Liver (tissue), 9 donors: ENCODE data around the gene B3GNT9. TPM values are rescaled to one million over a fixed set of nuclear protein-coding genes. Genes with fewer than 3 reads are reported as not detected.

Source experiments
- DNase-seq: peaks from one replicate; pipeline ENCODE4 v3.0.0-alpha.2; 2017; ENCODE audit warnings: low spot score
- H3K27ac ChIP-seq, 2 donors: one replicate each; pipeline ENCODE4 v1.7.0; 2013; ENCODE audit warnings: inconsistent platforms in 2 of 2, low read length in 2 of 2, control low read depth in 1 of 2, low read depth in 1 of 2, mild to moderate bottlenecking in 1 of 2
- H3K27me3 ChIP-seq, 4 donors: one replicate each; pipeline versions ENCODE4 v1.6.1 to v1.7.0; 2013; ENCODE audit warnings: low read length in 3 of 4, inconsistent platforms in 1 of 4, mild to moderate bottlenecking in 1 of 4, moderate library complexity in 1 of 4; ENCODE audit not compliant: control insufficient read depth in 4 of 4, insufficient read depth in 4 of 4
- H3K36me3 ChIP-seq, 4 donors: one replicate each; pipeline versions ENCODE4 v1.6.1 to v1.7.0; 2013; ENCODE audit warnings: low read length in 3 of 4, mild to moderate bottlenecking in 3 of 4, low read depth in 1 of 4, moderate library complexity in 1 of 4; ENCODE audit not compliant: control insufficient read depth in 4 of 4, insufficient read depth in 3 of 4
- H3K4me1 ChIP-seq, 4 donors: one replicate each; pipeline versions ENCODE4 v1.6.1 to v1.7.0; 2013; ENCODE audit warnings: low read length in 3 of 4, mild to moderate bottlenecking in 3 of 4, moderate library complexity in 1 of 4; ENCODE audit not compliant: control insufficient read depth in 4 of 4, insufficient read depth in 4 of 4
- H3K4me3 ChIP-seq, 3 donors: one replicate each; pipeline versions ENCODE4 v1.6.1 to v1.7.0; 2013; ENCODE audit warnings: low read length in 3 of 3, control low read depth in 1 of 3, low read depth in 1 of 3, mild to moderate bottlenecking in 1 of 3
- H3K9ac ChIP-seq, 2 donors: one replicate each; pipeline ENCODE4 v1.7.0; 2013; ENCODE audit warnings: low read length in 2 of 2, mild to moderate bottlenecking in 2 of 2, moderate library complexity in 2 of 2, control low read depth in 1 of 2, low read depth in 1 of 2
- H3K9me3 ChIP-seq, 4 donors: one replicate each; pipeline versions ENCODE4 v1.6.1 to v1.7.0; 2013; ENCODE audit warnings: low read length in 3 of 4; ENCODE audit not compliant: control insufficient read depth in 4 of 4
- EGR1 ChIP-seq, 2 donors: IDR thresholded peaks; 2 replicates each; pipeline ENCODE4 v1.6.1; 2016 to 2018; ENCODE audit warnings: antibody characterized with exemption in 2 of 2, low read depth in 2 of 2
- FOXA1 ChIP-seq: IDR thresholded peaks from 2 replicates; pipeline ENCODE4 v1.6.1; 2016; ENCODE audit warnings: antibody characterized with exemption
- FOXA2 ChIP-seq: IDR thresholded peaks from 2 replicates; pipeline ENCODE4 v1.6.1; 2016; ENCODE audit warnings: antibody characterized with exemption
- HNF4A ChIP-seq, 2 donors: conservative IDR thresholded peaks; 2 replicates each; pipeline ENCODE4 v1.6.1; 2016; ENCODE audit warnings: antibody characterized with exemption in 2 of 2, mild to moderate bottlenecking in 2 of 2
- HNF4G ChIP-seq: IDR thresholded peaks from 2 replicates; pipeline ENCODE4 v1.6.1; 2016; ENCODE audit warnings: antibody characterized with exemption
- JUND ChIP-seq, 2 donors: IDR thresholded peaks; 2 replicates each; pipeline ENCODE4 v1.6.1; 2016; ENCODE audit warnings: antibody characterized with exemption in 2 of 2
- NR2F2 ChIP-seq: IDR thresholded peaks from 2 replicates; pipeline ENCODE4 v1.6.1; 2016; ENCODE audit warnings: antibody characterized with exemption
- RAD21 ChIP-seq, 2 donors: IDR thresholded peaks; 2 replicates each; pipeline ENCODE4 v1.6.1; 2016; ENCODE audit warnings: antibody characterized with exemption in 2 of 2, mild to moderate bottlenecking in 2 of 2
- RXRA ChIP-seq, 2 donors: IDR thresholded peaks; 2 replicates each; pipeline ENCODE4 v1.6.1; 2017 to 2018; ENCODE audit warnings: antibody characterized with exemption in 2 of 2, mild to moderate bottlenecking in 1 of 2
- TAF1 ChIP-seq: conservative IDR thresholded peaks from 2 replicates; pipeline ENCODE4 v1.6.1; 2016; ENCODE audit warnings: antibody characterized with exemption, mild to moderate bottlenecking
- YY1 ChIP-seq: IDR thresholded peaks from 2 replicates; pipeline ENCODE4 v1.6.1; 2016; ENCODE audit warnings: antibody characterized with exemption, mild to moderate bottlenecking
- WGBS: extraction: QIAGEN DNeasy Blood & Tissue Kit; methylation state at CpG from one replicate; pipeline ENCODE4 v1.1.7; 2013; 5-methylcytosine and 5-hydroxymethylcytosine counted together
- polyA plus RNA-seq, 2 donors: library from polyadenylated mRNA; stranded (reverse) in 1 of 2; unstranded in 1 of 2; fragments of 200-250 nt in 1 of 2; fragments of >200 nt in 1 of 2; fragmentation: Nextera tagmentation in 1 of 2; extraction: Ambion mirVana in 1 of 2; gene quantifications; one replicate each; pipeline versions ENCODE4 v1.2.1 to v1.2.3, GENCODE V29; 2013 to 2015
- total RNA-seq, 2 donors: library from RNA; depleted of rRNA; stranded (reverse); fragments of >200 nt; gene quantifications; one replicate each; pipeline ENCODE4 v1.2.3, GENCODE V29; 2014
- TF ChIP-seq, protein P1 (sequence below): IDR thresholded peaks from 2 replicates; pipeline ENCODE4 v1.6.1; 2016; ENCODE audit warnings: antibody characterized with exemption
- TF ChIP-seq, protein P2 (sequence below): fragments of 150-350 bp; IDR thresholded peaks from 2 replicates; pipeline ENCODE4 v1.5.1; 2017; ENCODE audit warnings: improper control_type of control experiment, low read depth, low read length; ENCODE audit not compliant: missing input control
- TF ChIP-seq, protein P3 (sequence below): IDR thresholded peaks from 2 replicates; pipeline ENCODE4 v1.6.1; 2016; ENCODE audit warnings: antibody characterized with exemption
- TF ChIP-seq, protein P4 (sequence below): IDR thresholded peaks from 2 replicates; pipeline ENCODE4 v1.6.1; 2016; ENCODE audit warnings: antibody characterized with exemption, mild to moderate bottlenecking
- TF ChIP-seq, protein P5 (sequence below): IDR thresholded peaks from 2 replicates; pipeline ENCODE4 v1.6.1; 2016; ENCODE audit warnings: antibody characterized with exemption
- donor health status: healthy.
- donor health status: healthy.
- donor health status: healthy.
- donor health status: healthy.
- donor health status: healthy.

Gene B3GNT9
- total and polyA plus RNA-seq, 4 donors: 0.43 to 2.3 (median 1.4) TPM

DNA sequence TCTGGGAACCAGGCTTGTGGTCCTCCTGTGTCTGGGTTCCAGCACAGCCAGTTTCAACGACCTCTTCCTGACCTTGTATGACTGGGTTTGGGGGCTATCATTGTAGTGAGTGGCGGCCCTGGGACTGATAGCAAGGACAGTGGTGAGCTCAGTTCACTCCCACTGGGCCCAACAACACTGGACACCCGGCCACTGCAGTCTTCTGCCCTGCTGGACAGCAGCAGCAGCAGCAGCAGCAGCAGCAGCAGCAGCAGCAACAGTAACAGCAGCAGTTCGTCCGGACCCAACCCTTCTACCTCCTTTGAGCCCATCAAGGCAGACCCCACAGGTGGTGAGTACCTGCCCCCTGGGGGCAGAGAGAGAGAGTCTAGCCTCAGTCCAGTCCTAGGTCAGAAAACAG lies 44.9 kb upstream of the B3GNT9 start:
- Histone ChIP-seq H3K27ac (no peak overlapping the region), H3K36me3 (peaks cover 11 to 42% (median 27%) of the 10 kb centered on the region in 4 donors), H3K4me3 (no peak overlapping the region), H3K27me3 (no peaks in the 10 kb centered on the region), H3K9me3 (no peaks in the 10 kb centered on the region), H3K4me1 (peaks cover 8 to 42% (median 28%) of the 10 kb centered on the region in 4 donors), H3K9ac (no peak overlapping the region)
- 85% methylated on average over 5 of the region's 5 CpGs for WGBS
- TF ChIP-seq, protein P1, sequence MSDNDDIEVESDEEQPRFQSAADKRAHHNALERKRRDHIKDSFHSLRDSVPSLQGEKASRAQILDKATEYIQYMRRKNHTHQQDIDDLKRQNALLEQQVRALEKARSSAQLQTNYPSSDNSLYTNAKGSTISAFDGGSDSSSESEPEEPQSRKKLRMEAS: no peak
- TF ChIP-seq TAF1 (no peak), EGR1 (IDR thresholded peaks at IDR 0.05; ENCODE audit: low read depth in 2 of 2) (no peak), JUND (IDR thresholded peaks at IDR 0.05) (no peak), YY1 (no peak), FOXA1 (no peak), HNF4G (no peak), RAD21 (IDR thresholded peaks at IDR 0.05) (no peak), NR2F2 (no peak), RXRA (IDR thresholded peaks at IDR 0.05) (no peak), HNF4A (conservative IDR thresholded peaks at IDR 0.05) (no peak), FOXA2 (no peak)
- TF ChIP-seq, protein P2, sequence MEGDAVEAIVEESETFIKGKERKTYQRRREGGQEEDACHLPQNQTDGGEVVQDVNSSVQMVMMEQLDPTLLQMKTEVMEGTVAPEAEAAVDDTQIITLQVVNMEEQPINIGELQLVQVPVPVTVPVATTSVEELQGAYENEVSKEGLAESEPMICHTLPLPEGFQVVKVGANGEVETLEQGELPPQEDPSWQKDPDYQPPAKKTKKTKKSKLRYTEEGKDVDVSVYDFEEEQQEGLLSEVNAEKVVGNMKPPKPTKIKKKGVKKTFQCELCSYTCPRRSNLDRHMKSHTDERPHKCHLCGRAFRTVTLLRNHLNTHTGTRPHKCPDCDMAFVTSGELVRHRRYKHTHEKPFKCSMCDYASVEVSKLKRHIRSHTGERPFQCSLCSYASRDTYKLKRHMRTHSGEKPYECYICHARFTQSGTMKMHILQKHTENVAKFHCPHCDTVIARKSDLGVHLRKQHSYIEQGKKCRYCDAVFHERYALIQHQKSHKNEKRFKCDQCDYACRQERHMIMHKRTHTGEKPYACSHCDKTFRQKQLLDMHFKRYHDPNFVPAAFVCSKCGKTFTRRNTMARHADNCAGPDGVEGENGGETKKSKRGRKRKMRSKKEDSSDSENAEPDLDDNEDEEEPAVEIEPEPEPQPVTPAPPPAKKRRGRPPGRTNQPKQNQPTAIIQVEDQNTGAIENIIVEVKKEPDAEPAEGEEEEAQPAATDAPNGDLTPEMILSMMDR: no peak
- TF ChIP-seq, protein P3, sequence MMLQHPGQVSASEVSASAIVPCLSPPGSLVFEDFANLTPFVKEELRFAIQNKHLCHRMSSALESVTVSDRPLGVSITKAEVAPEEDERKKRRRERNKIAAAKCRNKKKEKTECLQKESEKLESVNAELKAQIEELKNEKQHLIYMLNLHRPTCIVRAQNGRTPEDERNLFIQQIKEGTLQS: no peak
- TF ChIP-seq, protein P4, sequence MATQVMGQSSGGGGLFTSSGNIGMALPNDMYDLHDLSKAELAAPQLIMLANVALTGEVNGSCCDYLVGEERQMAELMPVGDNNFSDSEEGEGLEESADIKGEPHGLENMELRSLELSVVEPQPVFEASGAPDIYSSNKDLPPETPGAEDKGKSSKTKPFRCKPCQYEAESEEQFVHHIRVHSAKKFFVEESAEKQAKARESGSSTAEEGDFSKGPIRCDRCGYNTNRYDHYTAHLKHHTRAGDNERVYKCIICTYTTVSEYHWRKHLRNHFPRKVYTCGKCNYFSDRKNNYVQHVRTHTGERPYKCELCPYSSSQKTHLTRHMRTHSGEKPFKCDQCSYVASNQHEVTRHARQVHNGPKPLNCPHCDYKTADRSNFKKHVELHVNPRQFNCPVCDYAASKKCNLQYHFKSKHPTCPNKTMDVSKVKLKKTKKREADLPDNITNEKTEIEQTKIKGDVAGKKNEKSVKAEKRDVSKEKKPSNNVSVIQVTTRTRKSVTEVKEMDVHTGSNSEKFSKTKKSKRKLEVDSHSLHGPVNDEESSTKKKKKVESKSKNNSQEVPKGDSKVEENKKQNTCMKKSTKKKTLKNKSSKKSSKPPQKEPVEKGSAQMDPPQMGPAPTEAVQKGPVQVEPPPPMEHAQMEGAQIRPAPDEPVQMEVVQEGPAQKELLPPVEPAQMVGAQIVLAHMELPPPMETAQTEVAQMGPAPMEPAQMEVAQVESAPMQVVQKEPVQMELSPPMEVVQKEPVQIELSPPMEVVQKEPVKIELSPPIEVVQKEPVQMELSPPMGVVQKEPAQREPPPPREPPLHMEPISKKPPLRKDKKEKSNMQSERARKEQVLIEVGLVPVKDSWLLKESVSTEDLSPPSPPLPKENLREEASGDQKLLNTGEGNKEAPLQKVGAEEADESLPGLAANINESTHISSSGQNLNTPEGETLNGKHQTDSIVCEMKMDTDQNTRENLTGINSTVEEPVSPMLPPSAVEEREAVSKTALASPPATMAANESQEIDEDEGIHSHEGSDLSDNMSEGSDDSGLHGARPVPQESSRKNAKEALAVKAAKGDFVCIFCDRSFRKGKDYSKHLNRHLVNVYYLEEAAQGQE: no peak
- TF ChIP-seq, protein P5, sequence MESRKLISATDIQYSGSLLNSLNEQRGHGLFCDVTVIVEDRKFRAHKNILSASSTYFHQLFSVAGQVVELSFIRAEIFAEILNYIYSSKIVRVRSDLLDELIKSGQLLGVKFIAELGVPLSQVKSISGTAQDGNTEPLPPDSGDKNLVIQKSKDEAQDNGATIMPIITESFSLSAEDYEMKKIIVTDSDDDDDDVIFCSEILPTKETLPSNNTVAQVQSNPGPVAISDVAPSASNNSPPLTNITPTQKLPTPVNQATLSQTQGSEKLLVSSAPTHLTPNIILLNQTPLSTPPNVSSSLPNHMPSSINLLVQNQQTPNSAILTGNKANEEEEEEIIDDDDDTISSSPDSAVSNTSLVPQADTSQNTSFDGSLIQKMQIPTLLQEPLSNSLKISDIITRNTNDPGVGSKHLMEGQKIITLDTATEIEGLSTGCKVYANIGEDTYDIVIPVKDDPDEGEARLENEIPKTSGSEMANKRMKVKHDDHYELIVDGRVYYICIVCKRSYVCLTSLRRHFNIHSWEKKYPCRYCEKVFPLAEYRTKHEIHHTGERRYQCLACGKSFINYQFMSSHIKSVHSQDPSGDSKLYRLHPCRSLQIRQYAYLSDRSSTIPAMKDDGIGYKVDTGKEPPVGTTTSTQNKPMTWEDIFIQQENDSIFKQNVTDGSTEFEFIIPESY: no peak
- no peak for DNase-seq

DNA sequence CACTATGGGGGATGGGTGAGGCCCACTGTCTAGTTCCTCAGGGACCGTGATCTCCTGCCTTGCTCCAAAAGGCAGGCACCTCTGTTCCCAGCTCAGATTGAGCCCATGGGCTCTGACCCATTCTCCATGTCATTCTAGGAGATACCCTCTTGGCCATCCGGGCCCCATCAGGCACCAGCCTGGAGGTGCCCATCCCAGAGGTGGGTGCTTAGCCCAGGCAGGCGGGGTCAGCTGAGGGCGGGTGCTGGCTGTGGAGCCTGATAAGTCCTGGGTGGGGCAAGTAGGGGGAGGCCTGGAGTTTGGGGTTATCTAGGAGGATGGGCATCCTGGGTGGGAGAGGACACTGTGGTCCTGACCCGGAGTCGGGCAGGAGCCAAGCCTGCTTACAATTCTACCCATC lies 43.5 kb upstream of the B3GNT9 start:
- 85% methylated on average over 6 of the region's 6 CpGs for WGBS
- no peak overlapping the region for H3K9ac ChIP-seq
- no peak overlapping the region for H3K4me3 ChIP-seq
- H3K9me3 ChIP-seq: no peaks in the 10 kb centered on the region
- no peaks in the 10 kb centered on the region for H3K27me3 ChIP-seq
- no peak overlapping the region for H3K27ac ChIP-seq
- H3K36me3 ChIP-seq: peaks cover 11 to 42% (median 27%) of the 10 kb centered on the region in 4 donors
- TF ChIP-seq TAF1: no peak
- TF ChIP-seq NR2F2: no peak
- no peak for TF ChIP-seq FOXA1
- TF ChIP-seq FOXA2: no peak
- TF ChIP-seq, protein P2: no peak
- TF ChIP-seq, protein P5: no peak
- DNase-seq: peak; percentile 84
- peaks cover 8 to 38% (median 26%) of the 10 kb centered on the region in 4 donors for H3K4me1 ChIP-seq
